NCI-H82 (cell line): ENCODE data around the gene MEIOB.

Experiments used
- DNase-seq: peaks from one replicate; lab custom pipeline; 2025; lab: John Stamatoyannopoulos, UW

The MEIOB gene

DNA sequence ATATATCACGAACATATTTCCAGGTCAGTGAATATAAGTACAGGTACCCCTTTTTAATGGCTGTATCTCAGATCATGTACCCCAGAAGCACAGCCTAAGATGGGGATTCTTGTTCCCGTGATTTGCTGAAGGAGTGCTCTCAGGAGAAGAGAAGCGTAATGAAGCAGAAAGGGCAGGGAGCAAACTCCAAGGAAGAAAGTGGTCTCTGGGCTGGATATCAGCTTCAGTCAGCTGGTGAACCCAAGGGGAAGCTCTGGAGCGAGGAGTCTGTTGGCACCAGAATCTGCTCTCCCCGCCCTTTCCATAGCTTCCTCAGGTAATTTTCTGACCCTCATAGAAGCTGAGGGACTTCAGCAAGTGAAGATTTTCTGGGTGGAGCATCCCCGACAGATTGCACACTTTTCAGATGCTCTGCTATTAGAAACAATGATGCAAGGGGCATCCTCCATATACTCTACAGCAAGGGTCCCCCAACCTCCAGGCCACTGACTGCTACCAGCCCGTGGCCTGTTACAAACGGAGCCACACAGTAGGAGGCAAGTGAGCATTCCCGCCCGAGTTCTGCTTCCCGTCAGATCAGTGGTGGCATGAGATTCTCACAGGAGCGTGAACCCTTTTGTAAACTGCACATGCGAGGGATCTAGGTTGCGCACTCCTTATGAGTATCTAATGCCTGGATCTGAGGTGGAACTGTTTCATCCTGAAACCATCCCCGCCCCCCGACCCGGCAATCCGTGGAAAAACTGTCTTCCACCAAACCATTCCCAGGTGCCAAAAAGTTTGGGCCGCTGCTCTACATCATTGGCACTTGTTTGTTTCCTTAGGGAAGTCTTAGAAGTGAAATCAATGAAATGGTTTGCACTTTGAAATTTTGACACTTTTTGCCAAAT, 40.5 kb downstream of the MEIOB start:
- no peak for DNase-seq

DNA sequence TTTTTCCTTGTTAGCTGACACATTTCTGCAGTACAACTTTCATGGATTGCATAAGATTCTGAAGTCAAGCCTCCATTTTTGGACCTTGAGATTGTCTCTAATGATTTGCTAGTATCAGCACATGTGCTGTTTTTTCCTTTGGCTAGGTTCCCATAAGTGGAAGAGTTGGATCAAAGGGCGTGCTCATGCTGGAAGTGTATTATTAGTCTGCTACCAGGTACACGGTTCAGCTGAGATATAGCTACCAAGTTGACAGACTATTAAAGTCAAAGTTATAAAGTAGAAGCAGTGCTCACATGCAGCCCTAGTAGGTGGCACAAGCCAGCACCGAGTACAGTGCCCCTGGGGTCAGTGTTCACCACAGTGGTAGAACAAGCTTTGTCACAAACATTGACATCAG, 41.8 kb downstream of the MEIOB start:
- DNase-seq: no peak

DNA sequence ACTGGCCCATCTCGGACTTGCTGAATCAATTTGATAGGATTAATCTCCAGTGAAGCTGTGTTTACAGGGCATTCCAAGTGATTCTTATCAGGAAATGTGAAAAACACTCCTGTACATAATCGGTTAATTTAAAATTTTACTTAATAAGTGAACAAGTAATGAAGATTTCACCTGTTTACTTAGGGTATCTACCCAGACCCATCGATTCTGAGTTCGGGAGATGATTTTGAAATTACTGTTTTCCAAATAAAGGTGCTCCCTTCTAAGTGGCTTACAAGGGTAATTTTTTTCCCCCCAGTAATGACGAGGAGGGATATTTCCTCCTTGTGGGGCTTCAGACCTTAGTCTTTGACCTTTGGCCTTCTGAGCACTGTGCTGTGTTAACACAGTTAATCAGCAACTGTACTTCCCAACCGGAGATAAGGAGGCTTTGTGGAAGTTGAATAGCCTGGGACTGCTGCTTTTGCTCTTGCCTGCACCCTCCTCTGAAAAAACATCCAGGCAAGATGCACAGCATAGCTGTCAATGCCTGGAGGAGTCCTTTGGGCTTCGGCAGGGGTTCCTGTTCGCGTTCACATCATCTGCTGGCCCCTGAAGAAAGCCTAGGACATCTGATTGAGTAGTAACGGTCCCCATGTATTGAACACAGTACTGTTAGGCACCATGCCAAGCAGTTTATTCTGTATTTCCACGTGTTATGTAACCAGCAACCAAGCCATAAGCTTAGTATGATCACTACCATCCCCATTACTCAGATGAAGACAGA, 43.1 kb downstream of the MEIOB start:
- no peak for DNase-seq

DNA sequence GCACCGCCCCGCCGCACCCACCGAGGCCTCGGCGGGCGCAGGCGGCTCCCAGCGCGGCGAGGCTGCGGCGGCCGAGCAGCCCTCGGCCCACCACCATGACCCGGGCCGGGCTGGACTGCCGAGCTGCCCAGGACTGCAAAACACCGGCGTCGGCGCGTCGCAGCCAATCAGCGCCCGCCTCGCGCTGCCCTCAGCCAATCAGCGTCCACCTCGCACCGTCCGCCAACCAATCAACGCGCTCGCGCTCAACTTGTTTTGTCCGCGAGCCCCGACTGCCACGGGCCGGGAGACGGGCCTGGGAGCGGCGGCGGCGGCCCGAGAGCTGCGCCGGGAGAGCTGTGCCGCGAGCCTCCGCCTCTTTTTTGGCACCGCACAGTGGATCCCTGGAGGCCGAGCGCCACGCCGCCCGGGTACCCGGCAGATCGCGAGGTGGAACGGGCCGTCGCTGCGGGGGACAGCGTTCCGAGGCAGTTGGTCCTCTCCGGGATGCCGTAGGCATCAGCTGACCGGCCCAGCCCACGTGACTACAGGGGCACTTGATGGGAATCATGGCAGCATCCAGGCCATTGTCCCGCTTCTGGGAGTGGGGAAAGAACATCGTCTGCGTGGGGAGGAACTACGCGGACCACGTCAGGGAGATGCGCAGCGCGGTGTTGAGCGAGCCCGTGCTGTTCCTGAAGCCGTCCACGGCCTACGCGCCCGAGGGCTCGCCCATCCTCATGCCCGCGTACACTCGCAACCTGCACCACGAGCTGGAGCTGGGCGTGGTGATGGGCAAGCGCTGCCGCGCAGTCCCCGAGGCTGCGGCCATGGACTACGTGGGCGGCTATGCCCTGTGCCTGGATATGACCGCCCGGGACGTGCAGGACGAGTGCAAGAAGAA, 45.0 kb downstream of the MEIOB start, which contains the start of the genes FAHD1 and HAGH:
Gene FAHD1 (plus strand): TSS at position 516 of the 883 bp plus-strand sequence. CDS start 33 bp downstream, at position 549.
Gene HAGH (minus strand): TSS at position 135 of the 883 bp plus-strand sequence. CDS start 38 bp downstream, at position 97.
- DNase-seq: peak; percentile 95

DNA sequence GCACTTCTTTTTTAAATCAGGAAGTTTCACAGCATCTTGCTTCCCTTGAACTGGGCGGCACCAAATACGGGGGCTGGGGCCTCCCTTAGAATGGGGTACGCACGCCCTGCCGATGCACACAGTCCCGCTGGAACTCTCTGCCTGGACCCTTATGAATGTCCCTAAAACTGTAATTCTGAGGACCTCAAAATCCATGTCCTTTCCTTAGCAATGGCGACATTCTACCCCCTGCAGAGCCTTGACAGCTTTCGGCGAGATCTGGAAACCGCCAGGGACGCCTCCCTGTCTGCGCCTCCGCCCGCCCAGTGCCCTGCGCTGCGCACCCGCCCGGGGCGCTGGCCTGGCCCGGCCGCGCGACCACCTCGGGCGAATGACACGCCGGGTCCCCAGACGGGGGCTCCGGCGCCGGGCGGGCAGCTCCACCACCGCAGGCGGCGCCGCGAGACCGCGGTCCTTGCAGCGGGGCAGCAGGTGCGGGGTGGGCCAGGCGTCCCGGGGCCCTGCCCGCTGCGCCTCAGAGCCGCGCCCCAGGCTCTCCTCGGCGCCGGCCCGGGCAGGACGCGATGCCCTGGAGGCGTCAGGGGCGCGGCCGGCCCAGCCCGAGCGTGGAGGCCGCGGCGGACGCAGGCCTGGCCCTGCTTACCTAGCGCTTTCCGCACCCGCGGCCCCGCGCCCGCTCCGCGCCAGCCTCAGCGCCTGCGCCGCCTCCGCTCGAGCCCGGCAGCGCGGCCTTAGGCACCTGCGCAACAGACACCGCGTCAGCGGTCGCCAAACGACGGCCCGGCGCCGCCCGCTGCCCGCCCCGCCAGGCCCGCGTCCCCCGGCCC, 45.9 kb downstream of the MEIOB start:
- DNase-seq: peak; percentile 78

DNA sequence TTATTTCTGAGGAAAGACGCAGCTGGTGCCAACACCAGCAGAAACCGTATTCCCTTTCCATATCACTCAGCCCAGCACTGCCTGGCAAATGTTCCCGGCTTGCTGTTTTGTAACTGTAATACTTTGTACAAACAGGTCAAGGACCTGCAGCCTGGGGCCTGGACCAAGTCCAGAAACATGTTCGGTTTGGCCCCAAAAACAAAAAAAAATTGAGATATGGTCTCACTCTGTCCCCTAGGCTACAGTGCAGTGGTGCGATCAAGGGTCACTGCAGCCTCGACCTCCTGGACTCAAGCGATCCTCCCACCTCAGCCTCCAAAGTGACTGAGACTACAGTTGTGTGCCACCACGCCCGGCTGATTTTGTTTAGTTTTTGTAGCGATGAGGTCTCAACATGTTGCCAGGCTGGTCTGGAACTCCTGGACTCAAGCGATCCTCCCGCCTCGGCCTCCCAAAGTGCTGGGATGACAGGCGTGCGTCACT, 46.5 kb downstream of the MEIOB start:
- no peak for DNase-seq

DNA sequence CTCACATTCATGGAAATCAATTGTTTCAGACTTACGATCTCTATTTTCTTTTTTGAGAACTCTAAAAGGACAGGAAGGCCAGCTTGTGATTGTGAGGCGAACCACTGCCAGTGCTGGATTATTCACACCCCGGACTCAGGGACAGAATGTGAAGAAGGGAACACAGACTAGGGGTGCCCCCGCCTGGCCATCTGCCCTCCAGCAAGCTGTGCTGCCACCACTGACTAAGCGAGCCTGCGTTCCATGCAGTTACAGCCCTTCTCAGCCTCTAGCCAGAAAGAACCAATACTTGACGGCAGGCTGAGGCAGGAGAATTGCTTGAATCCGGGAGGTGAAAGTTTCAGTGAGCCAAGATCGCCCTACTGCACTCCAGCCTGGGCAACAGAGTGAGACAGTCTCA, 48.1 kb downstream of the MEIOB start:
- peak; percentile 66 for DNase-seq

DNA sequence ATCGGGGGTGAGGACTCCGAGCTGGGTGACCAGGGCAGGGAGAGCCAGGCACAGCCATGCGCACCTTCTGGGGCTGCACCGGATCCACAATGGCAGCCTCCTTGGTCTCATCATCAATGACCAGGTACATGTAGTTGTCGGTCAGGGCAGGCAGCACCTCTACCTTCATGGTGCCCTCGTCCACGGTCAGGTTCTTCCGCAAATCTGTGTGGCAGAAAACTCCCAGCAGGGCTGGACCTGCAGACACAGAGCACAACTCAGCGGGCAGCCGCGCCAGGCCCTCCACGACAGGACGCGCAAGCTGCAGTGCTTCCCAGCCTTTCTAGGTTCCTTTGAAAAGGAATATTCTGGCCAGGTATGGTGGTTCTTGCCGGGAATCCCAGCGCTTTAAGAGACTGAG, 49.2 kb downstream of the MEIOB start:
- no peak for DNase-seq

DNA sequence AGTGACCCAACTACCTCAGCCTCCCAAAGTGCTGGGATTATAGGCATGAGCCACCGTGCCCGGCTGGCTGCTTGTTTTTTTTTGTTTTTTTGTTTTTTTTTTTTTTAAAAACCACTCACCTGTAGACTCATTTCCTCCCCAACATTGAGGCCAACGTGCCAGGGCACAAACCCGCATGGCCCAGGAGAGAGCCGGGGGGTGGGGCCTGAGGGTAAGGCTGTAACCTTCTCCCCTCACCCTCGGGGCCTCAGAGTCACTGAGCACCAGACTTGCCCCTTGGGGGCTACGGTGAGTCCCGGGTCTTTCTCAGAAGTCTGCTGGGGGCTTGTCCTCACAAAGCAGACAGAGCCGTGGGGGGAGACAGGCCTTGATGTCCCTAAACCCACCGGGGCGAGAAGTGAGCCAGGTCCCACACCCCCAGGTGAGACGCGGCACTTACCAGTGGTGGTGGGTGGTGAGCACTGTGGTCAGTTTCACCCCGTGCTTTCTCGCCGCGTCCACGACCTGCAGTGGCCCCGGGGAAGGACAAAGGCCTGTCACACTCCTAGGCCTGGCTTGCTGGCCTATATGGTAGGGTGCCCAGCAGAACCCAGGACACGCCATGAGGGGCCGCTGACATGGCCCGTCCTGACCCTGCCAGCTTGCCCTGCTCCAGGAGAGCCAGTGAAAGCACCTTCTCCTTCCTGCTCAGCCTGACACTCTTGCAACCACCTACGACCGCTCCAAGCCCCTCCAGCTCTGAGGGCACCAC, 49.9 kb downstream of the MEIOB start:
- DNase-seq: no peak

DNA sequence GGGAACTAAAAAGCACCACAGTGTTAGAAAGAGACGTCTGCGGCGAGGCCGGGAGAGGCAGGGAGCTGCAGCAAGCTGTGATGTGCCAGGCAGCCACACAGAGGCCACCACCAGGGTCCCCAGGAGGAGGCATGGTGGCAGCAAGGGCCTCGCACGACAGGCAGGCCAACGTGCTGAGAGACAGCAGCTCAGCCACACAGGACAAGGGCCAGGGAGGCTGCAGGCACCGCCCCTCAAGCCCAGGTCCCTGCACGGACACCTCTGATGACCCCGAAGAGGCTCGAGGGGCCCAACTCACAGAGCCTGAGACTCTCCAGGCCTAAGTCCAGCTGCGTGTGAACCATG, 51.0 kb downstream of the MEIOB start:
- no peak for DNase-seq

DNA sequence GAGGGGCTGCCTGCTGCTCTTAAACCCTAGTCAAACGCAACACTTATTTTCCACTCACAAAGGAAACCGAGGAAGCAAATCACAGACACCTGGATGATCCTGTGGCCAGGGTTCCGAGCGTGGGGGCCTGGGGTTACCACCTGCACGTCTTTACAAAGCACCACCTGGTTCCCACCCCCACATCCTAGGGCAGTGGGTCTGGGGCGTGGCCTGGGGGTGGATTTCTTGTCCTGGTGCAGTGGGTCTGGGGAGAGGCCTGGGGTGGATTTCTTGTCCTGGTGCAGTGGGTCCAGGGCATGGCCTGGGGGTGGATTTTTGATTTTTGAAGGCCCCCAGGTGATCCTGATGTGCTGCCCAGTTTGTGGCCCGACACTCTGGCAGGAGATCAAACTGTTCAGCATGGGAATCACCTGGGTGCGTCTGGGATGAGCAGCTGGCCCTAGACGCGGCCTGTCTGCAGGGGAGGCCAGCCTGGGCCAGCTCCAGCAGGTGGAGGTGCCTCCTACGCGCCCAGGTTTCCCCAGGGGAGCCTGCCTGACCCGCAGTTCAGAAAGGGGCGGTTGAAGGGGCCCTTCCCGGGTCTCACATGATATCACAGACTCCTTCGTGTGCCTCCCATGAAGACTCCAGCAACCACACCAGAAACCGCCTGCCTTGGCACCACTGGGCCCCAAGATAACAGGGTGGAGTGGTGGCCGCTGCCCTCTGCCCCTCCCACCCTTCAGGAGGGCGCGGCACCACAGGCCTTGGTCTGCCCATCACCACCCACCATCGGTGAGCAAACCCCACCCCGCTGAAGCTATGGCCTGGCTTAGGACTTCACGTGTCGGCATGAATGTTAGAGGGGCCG, 51.6 kb downstream of the MEIOB start:
- no peak for DNase-seq

DNA sequence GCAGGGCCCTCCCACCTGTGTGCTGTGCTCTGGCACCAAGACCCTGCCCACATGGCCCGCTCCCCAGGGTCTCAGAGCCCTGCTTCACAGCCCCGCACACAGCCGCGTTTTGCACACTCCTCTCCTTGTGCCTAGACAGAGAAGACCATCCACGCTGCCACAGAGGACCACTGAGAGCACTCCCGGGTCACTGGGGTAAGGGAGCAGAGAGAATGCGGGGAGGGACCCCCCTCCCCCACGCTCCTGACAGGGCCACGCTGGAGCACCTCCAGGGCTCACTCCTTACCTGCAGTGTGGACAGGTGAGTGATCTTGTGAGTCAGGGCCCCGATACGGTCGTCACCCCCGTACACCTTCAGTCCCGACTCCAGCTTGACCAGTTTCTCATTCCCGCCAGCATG, 52.4 kb downstream of the MEIOB start:
- DNase-seq: no peak

DNA sequence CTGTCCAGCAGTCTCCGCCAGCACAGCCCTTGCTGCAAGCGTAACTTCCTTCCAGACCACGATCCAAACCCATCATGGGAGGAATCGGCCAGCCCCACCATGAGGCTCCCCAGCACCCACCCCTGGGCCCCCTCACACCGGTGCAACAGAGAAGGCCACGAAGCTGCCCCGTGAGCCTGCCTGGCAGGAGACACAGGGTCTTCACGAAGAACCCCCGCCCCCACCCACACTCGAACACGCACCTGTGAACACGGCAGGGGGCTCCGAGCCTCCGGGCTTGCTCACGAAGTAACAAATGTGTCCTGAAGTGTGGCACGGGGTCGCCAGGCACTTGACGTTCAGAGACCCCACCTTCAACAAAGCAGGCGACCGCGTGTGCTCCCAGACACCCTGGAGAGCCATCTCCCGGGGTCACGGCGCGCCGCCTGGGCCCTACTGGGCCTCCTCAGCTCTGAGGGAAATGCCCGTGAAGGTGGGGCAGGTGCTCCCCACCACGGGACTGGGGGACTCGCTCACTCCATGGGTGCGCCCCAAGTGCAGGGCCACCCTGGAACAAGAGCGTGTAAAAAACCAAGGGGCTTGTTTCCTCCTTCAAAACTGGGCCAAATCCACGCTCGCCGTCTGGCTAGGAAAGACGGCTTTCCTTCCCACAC, 53.0 kb downstream of the MEIOB start:
- no peak for DNase-seq

DNA sequence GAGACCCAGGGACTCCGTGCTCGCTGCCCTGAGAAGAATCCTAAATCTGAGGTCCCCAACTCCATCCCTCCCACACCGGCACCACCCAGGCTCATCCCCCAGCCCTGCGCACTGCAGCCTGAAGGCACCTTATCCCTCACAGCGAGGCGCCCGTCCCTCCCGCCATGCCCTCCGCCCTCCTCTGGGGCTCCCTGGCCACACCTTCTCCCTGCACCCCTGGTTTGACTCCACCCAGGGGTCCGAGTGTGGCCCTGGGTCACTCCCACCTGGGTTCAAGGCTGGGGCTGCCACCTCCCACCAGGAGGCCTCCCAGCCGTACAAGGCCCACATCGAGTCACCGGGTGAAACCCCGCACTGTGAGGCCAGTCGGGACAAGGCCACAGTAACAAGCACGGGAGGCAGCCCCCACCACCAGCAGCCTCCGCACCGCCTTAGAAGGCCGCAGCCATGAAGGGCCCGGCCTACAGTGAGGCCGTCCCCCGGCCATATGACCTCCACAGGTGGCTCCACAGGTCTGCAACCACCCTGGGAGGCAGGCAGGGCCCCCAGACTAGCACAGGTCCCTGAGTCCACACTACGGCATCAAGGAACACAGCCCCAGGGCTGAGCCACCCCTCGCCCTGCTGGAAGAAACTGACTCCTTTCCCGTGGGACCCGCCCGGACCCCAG, 53.6 kb downstream of the MEIOB start:
- DNase-seq: no peak

DNA sequence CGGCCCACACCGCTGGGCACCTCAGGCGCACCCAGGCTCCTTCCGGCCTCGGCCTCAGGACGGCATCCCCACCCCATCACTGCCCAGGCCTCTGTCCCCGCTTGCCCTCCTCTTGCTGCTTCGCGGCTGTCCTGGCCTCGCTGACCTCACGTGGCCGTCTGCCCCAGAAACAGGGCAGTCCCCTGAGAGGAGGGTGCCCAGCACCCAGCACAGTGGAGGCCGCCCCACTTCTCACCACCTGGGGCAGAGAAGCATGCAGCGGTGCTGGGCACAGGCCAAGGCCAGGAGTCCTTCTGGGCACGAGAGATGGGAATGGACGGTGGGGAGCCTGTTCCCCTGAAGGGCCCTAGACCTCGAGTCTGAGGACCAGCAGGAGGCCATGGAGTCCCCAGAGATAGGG, 54.2 kb downstream of the MEIOB start:
- DNase-seq: no peak

DNA sequence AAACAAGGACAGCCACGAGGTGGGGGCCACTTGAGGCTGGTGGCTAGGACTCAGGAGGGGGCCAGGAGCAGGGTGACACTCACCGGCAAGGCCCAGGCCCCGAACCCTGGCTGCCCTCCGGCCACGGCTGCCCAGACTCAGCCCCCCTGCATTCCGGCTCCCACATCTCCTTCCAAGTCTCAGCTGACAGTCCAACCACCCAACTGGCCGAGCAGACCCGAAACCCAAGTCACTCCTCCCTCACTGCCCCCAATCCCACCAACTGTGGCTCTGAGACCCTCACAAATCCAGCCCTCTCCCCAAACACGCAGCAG, 54.7 kb downstream of the MEIOB start:
- no peak for DNase-seq

DNA sequence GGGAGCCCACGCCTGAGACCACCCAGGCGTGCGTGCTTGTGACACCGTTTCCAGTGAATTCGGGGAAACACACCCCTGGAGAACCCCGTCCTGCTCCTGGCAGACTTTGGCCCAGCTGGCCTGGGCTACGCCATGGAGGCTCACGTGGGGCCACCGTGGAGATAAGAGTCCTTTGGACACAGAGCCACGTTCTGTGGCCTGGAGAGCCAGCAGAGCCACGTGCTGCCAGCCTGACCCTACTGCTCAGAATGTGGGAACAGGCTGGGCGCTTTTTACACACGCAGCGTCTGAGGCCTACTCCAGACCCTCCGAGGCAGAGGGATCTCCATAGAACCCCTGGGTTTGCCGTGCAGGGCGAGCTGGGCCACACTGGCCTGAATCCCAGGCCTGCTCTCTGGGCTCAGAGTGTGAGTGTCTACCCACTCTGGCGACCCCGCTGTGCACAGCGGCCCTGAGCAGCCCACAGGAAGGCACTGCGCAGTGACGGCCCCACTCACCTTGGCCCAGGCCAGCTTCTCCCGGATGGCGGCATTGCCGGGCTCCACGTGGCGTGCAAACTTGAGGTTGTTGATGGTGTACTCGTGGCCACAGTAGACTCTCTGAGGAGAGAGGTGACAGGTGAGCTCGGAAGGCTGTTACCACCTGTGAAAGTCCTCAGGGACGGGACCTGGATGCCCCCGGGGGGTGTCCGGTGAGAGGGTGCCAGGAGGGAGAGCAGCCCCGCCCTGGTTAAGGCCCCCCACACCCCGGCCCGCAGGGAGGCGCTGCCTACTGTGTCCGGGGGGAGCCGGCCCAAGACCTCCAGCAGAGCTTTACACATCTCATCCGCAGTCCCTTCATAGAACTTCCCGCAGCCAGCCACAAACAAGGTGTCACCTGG, 55.3 kb downstream of the MEIOB start:
- no peak for DNase-seq

DNA sequence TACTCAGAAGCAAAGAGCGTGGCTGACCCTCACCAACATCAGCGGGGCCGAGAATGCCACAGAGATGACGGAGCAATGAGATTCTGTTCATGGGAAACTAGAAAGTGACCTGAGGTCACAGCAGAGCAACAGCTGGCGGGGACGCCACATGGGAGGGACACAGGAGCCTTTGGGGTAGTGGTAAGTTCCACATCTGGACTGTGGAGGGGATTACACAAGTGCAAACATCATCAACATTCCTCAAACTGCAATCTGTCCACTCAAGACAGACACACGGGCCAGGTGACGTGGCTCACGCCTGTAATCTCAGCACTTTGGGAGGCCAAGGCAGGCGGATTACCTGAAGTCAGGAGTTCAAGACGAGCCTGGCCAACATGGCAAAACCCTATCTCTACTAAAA, 56.5 kb downstream of the MEIOB start:
- DNase-seq: no peak
